Embryonic facial prominence (tissue), 1 donor: ENCODE data around the gene C18orf63.
A peak's percentile ranks its signal among the peaks of the same experiment; 100 is the strongest.
"Not testable (repeated sequence)": the region's sequence is repeated elsewhere in the genome, so short reads cannot be mapped to it uniquely, and the experiment has no call there.

Experiments used
- DNase-seq: peaks from one replicate; pipeline ENCODE4 v3.0.0-alpha.2; 2016; ENCODE audit errors: extremely low spot score

The C18orf63 gene

GRCh38 chr18:74326791-74327190 lies 11.2 kb downstream of the C18orf63 start:
- DNase-seq = not testable (repeated sequence)

GRCh38 chr18:74328206-74328605 lies 12.6 kb downstream of the C18orf63 start:
- DNase-seq = no peak

- no peak for DNase-seq
Measured at GRCh38 chr18:74329688-74330205, 14.1 kb downstream of the C18orf63 start.

GRCh38 chr18:74331404-74331803 lies 15.8 kb downstream of the C18orf63 start:
- DNase-seq = no peak

- no peak for DNase-seq
Measured at GRCh38 chr18:74333091-74333490, 17.5 kb downstream of the C18orf63 start.

- DNase-seq = no peak
Measured at GRCh38 chr18:74334242-74334893, 18.7 kb downstream of the C18orf63 start.

GRCh38 chr18:74336656-74337055 lies 21.0 kb downstream of the C18orf63 start:
- DNase-seq = no peak

GRCh38 chr18:74337155-74337911 lies 21.7 kb downstream of the C18orf63 start:
- DNase-seq = no peak

- DNase-seq = no peak
Measured at GRCh38 chr18:74337912-74338309, 22.3 kb downstream of the C18orf63 start.

GRCh38 chr18:74342416-74343043 lies 26.9 kb downstream of the C18orf63 start:
- DNase-seq = peak; percentile 54

- no peak for DNase-seq
Measured at GRCh38 chr18:74346206-74346605, 30.6 kb downstream of the C18orf63 start.

- DNase-seq = no peak
Measured at GRCh38 chr18:74348581-74348980, 32.9 kb downstream of the C18orf63 start.

- no peak for DNase-seq
Measured at GRCh38 chr18:74351354-74351753, 35.7 kb downstream of the C18orf63 start.

- DNase-seq = no peak
Measured at GRCh38 chr18:74353169-74353775, 37.6 kb downstream of the C18orf63 start.

- no peak for DNase-seq
Measured at GRCh38 chr18:74356959-74357358, 41.3 kb downstream of the C18orf63 start.

- DNase-seq = no peak
Measured at GRCh38 chr18:74360852-74361655, 45.4 kb downstream of the C18orf63 start.

GRCh38 chr18:74367905-74368304 lies 52.3 kb downstream of the C18orf63 start:
- DNase-seq = no peak

GRCh38 chr18:74368901-74369705 lies 53.5 kb downstream of the C18orf63 start:
- no peak for DNase-seq

- no peak for DNase-seq
Measured at GRCh38 chr18:74370115-74370514, 54.5 kb downstream of the C18orf63 start.

GRCh38 chr18:74373428-74373827 lies 57.8 kb downstream of the C18orf63 start:
- DNase-seq = no peak

- DNase-seq = no peak
Measured at GRCh38 chr18:74375999-74376398, 60.4 kb downstream of the C18orf63 start.
